ENCODE results near the gene IL17B. TPM values are rescaled to one million over a fixed set of nuclear protein-coding genes. Genes with fewer than 3 reads are reported as not detected.
A peak's percentile ranks its signal among the peaks of the same experiment; 100 is the strongest.

IL17B gene, protein sequence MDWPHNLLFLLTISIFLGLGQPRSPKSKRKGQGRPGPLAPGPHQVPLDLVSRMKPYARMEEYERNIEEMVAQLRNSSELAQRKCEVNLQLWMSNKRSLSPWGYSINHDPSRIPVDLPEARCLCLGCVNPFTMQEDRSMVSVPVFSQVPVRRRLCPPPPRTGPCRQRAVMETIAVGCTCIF
- total RNA-seq (10 to 100 TPM in 1 of 5 donors, 1 to 10 TPM in 1, not detected in 3; 1.7 to 31.0 TPM), polyA plus RNA-seq (1 to 10 TPM in 2 of 3 donors, under 1 TPM in 1; 0.56 to 5.6 (median 1.8) TPM)
- long read RNA-seq, donor 1, partial matches to known transcripts = 0 of 4 reads
- long read RNA-seq, donor 1, other reads (novel, unspliced or antisense) = 0 of 4 reads
- long read RNA-seq, donor 2, partial matches to known transcripts = 0 of 2 reads
- long read RNA-seq, donor 2, other reads (novel, unspliced or antisense) = 0 of 2 reads
- long read RNA-seq, donor 3, partial matches to known transcripts = 0 of 2 reads
- long read RNA-seq, donor 3, other reads (novel, unspliced or antisense) = 0 of 2 reads
- long read RNA-seq, donor 4 = 0 reads
- long read RNA-seq, donor 5, transcript IL17B-201 (3 exons, 696 nt) = major isoform, 9 of 9 reads
- long read RNA-seq, donor 5, partial matches to known transcripts = 0 of 9 reads
- long read RNA-seq, donor 5, other reads (novel, unspliced or antisense) = 0 of 9 reads
- long read RNA-seq, donor 6, partial matches to known transcripts = 0 of 2 reads
- long read RNA-seq, donor 6, other reads (novel, unspliced or antisense) = 0 of 2 reads
- long read RNA-seq, donor 7, partial matches to known transcripts = 0 of 2 reads
- long read RNA-seq, donor 7, other reads (novel, unspliced or antisense) = 0 of 2 reads
- long read RNA-seq, donor 8, transcript IL17B-201 (3 exons, 696 nt) = major isoform, 5 of 5 reads
- long read RNA-seq, donor 8, partial matches to known transcripts = 0 of 5 reads
- long read RNA-seq, donor 8, other reads (novel, unspliced or antisense) = 0 of 5 reads
- long read RNA-seq, donor 9, partial matches to known transcripts = 0 of 2 reads
- long read RNA-seq, donor 9, other reads (novel, unspliced or antisense) = 0 of 2 reads
- long read RNA-seq, donor 10, partial matches to known transcripts = 0 of 2 reads
- long read RNA-seq, donor 10, other reads (novel, unspliced or antisense) = 0 of 2 reads

DNA sequence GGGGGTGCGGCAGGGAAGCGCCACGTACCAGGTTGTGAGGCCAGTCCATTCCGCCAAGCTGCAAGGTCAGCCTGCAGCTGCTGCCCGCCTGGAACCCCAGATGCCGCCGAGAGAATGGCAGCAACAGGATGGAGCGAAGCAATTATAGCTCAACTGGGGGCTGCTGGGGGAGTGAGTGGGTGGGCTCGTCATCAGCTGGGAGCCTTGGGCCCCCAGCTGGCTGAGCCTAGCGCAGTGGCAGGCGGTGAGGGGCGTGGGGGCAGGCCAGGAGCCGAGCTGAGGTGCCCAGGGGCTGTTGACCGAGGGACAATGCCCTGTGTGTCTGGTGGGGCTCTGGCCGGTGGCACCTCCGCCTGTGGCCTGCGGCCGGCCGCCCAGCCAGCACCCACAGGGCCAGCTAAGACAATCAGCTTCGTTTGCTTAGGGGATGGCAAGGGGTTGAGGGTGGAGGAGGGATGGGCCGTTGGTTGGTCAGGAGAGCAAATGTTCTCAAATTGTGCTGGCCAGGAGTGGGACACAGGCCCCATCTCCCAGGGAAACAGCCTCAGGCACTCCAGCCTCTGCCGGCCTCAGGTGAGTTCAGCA is at the start of gene IL17B:
TSS of gene IL17B (minus strand) at position 116 of the 585 bp plus-strand sequence. CDS start at position 49, 67 bp downstream.
- intact Hi-C loops (cut with DNase I; ENCODE audit: low total_unique reads) = no loop called here
- no peaks in the 10 kb centered on the region for H3K36me3 ChIP-seq
- no peak within 1 kb of the TSS for H3K4me3 ChIP-seq
- no peaks in the 10 kb centered on the region for H3K9me3 ChIP-seq
- peak within 1 kb of the TSS in 4 of 5 donors; percentile 81 to 94 (median 87) for H3K27ac ChIP-seq
- H3K4me1 ChIP-seq = peaks cover 10 to 52% (median 23%) of the 10 kb centered on the region in 4 donors
- H3K27me3 ChIP-seq = no peaks in the 10 kb centered on the region
- WGBS, 5 donors = 65 to 78% (median 71%) methylated on average over 12 to 22 of the region's 22 CpGs
- DNase-seq = no peak
- no peak for TF ChIP-seq POLR2A (IDR thresholded peaks at IDR 0.05)
- TF ChIP-seq, protein P1, sequence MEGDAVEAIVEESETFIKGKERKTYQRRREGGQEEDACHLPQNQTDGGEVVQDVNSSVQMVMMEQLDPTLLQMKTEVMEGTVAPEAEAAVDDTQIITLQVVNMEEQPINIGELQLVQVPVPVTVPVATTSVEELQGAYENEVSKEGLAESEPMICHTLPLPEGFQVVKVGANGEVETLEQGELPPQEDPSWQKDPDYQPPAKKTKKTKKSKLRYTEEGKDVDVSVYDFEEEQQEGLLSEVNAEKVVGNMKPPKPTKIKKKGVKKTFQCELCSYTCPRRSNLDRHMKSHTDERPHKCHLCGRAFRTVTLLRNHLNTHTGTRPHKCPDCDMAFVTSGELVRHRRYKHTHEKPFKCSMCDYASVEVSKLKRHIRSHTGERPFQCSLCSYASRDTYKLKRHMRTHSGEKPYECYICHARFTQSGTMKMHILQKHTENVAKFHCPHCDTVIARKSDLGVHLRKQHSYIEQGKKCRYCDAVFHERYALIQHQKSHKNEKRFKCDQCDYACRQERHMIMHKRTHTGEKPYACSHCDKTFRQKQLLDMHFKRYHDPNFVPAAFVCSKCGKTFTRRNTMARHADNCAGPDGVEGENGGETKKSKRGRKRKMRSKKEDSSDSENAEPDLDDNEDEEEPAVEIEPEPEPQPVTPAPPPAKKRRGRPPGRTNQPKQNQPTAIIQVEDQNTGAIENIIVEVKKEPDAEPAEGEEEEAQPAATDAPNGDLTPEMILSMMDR (IDR thresholded peaks at IDR 0.05) = no peak
- no peak for TF ChIP-seq POLR2AphosphoS5 (IDR thresholded peaks at IDR 0.05)
- TF ChIP-seq EP300 (IDR thresholded peaks at IDR 0.05) = no peak

- TF ChIP-seq POLR2AphosphoS5 (IDR thresholded peaks at IDR 0.05) = peak in 1 of 3 donors; percentile 2
- TF ChIP-seq EP300 (IDR thresholded peaks at IDR 0.05) = no peak
- TF ChIP-seq, protein P1 (IDR thresholded peaks at IDR 0.05) = no peak
- TF ChIP-seq POLR2A (IDR thresholded peaks at IDR 0.05) = no peak
- H3K27ac ChIP-seq = peak overlapping the region in 4 of 5 donors; percentile 76 to 95 (median 88)
- intact Hi-C loops (cut with DNase I; ENCODE audit: low total_unique reads) = loop anchor here (5.0 kb wide), 1 partner anchor 41 kb away; no protein-coding TSS in a partner anchor
- peaks cover 23 to 76% (median 47%) of the 10 kb centered on the region in 4 donors for H3K36me3 ChIP-seq
- 78 to 88% (median 85%) methylated on average over 5 of the region's 5 CpGs for WGBS, 5 donors
- H3K27me3 ChIP-seq = no peaks in the 10 kb centered on the region
- peaks cover 20 to 61% (median 34%) of the 10 kb centered on the region in 4 donors for H3K4me1 ChIP-seq
- DNase-seq = no peak
- no peak overlapping the region for H3K4me3 ChIP-seq
- no peaks in the 10 kb centered on the region for H3K9me3 ChIP-seq
These were observed 48.9 kb upstream of the IL17B start for GRCh38 chr5:149428032-149428431.

DNA sequence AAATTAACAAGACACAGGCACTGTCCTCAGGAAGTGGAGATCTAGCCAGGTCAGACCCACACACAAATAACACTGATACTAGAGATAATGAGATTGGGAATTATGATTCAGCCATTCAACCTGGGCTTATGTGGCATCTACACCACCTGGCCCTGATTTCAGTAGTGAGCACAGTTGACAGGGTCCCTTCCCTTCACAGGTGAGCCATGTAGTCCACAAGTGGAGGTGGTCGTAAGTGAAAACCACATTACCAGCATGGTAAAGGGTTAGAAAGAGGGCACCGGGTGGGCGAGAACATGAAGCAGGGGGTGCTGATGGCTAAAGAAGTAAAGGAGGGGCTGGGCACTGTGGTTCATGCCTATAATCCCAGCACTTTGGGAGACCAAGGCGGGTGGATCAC is 48.3 kb upstream of the IL17B start:
- WGBS, 5 donors = 60 to 90% (median 67%) methylated on average over 4 of the region's 4 CpGs
- Histone ChIP-seq H3K27ac (peak overlapping the region in 4 of 5 donors; percentile 76 to 95 (median 88)), H3K9me3 (no peaks in the 10 kb centered on the region), H3K4me1 (peaks cover 23 to 68% (median 40%) of the 10 kb centered on the region in 4 donors), H3K4me3 (no peak overlapping the region), H3K36me3 (peaks cover 23 to 82% (median 47%) of the 10 kb centered on the region in 4 donors), H3K27me3 (no peaks in the 10 kb centered on the region)
- no peak for DNase-seq
- intact Hi-C loops (cut with DNase I; ENCODE audit: low total_unique reads) = loop anchor here (5.0 kb wide), 1 partner anchor 40 kb away; no protein-coding TSS in a partner anchor
- no peak for TF ChIP-seq POLR2A (IDR thresholded peaks at IDR 0.05)
- peak in 1 of 3 donors; percentile 30 for TF ChIP-seq POLR2AphosphoS5 (IDR thresholded peaks at IDR 0.05)
- TF ChIP-seq, protein P1 (IDR thresholded peaks at IDR 0.05) = no peak
- no peak for TF ChIP-seq EP300 (IDR thresholded peaks at IDR 0.05)
